GM21447 (cell line): Measurements from ENCODE around the gene ANKRD23.
A peak's percentile ranks its signal among the peaks of the same experiment; 100 is the strongest.
"Not testable (repeated sequence)": the region's sequence is repeated elsewhere in the genome, so short reads cannot be mapped to it uniquely, and the experiment has no call there.

Experiments used
- ATAC-seq: cut with Tn5 transposase; IDR thresholded peaks from one replicate; pipeline ENCODE4 v1.9.1; 2021; ENCODE audit not compliant: unreplicated experiment

Gene ANKRD23

DNA sequence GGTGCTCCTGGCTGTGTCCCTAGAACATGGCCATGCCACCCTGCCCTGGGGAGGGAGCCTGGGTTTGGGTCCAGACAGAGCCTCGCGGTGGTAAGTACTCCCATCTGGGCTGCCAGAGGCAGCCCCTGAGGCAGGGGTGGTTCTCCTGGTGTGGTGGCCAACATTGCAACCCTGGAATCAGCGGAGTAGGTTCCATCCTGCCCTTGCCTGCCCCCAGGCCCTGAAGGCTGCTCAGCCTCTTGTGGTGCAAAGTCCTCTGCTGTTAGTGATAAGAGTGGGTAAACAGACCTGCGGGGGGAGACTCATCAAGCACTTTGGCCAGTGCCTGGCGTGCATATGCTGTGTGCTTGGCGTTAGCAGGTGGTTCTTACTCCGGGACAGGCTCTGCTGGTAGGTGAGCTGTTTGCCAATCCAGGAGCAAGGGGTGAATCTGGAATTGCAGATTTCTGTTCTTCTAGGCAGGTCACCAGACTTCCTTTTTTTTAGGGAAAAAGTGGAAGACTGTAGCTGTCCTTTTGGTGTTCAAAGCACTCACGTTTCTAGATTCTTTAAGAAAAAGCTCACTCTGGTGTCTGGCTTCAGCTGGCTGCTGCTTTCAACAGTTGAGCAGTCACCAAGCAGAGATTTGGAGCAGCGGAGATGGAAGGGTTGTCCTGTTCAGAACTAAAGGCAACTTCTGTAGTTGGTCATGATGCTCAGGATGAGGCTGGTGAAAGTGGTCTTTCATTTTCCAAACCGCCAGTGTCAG is 24.5 kb downstream of the ANKRD23 start:
- ATAC-seq: no peak

DNA sequence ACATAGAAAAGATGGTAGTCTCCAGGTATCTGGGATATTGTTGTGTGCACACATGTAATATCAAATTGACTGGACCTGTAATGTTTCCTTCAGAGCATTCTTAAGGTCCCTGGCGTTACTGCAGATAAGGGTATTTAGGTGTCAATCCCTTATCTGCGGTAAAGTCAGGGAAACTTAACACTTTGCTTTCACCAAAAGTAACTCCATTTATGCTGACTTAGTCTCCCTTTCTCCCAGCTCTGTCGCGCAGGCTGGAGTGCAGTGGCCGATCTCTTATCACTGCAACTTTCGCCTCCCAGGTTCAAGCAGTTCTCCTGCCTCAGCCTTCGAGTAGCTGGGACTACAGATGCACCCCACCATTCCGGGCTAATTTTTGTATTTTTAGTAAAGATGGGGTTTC is 25.9 kb downstream of the ANKRD23 start:
- ATAC-seq: no peak

DNA sequence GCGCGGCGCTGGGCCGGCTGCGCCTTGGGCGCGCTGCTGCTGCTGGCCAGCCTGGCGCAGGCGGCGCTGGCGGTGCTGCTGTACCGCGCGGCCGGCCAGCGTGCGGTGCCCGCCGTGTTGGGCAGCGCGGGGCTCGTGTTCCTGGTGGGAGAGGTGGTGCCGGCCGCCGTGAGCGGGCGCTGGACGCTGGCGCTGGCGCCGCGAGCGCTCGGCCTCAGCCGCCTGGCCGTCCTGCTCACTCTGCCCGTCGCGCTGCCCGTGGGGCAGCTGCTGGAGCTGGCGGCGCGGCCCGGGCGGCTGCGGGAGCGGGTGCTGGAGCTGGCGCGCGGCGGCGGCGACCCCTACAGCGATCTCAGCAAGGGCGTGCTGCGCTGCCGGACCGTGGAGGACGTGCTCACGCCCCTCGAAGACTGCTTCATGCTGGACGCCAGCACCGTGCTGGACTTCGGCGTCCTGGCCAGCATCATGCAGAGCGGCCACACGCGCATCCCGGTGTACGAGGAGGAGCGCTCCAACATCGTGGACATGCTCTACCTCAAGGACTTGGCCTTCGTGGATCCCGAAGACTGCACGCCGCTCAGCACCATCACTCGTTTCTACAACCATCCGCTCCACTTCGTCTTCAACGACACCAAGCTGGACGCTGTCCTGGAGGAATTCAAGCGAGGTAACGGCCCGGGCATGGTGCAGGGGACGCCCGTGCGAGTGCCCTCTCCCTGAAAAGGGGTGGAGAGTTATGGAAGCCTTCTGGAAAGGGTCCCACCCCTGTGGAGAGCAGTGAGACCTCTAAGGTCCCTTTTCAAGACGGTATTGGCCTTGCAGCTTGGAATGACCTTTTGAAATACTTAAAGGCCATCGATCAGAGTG is 26.8 kb downstream of the ANKRD23 start:
- ATAC-seq: no peak

DNA sequence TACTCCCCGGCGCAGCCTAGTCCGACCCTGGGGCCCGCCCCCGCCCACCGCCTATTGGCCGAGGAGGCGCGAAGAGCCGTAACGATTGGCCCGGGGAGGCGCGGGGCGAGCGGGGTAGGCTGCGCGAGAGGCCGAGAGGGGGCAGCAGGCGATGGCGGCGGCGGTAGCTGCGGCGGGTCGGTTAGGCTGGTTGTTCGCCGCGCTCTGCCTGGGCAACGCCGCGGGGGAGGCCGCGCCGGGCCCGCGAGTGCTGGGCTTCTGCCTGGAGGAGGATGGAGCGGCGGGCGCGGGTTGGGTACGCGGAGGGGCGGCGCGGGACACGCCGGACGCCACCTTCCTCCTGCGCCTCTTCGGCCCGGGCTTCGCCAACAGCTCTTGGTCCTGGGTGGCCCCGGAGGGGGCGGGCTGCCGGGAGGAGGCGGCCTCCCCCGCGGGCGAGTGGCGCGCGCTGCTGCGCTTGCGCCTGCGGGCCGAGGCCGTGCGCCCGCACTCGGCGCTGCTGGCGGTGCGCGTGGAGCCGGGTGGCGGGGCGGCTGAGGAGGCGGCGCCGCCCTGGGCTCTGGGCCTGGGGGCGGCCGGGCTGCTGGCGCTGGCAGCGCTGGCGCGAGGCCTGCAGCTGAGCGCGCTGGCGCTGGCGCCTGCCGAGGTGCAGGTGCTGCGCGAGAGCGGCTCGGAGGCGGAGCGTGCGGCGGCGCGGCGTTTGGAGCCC is 27.5 kb downstream of the ANKRD23 start, which contains the start of gene CNNM3:
CNNM3 (plus strand) TSS at position 142 of the 709 bp plus-strand sequence; CDS start at position 152, 10 bp downstream.
- ATAC-seq: peak; percentile 87

DNA sequence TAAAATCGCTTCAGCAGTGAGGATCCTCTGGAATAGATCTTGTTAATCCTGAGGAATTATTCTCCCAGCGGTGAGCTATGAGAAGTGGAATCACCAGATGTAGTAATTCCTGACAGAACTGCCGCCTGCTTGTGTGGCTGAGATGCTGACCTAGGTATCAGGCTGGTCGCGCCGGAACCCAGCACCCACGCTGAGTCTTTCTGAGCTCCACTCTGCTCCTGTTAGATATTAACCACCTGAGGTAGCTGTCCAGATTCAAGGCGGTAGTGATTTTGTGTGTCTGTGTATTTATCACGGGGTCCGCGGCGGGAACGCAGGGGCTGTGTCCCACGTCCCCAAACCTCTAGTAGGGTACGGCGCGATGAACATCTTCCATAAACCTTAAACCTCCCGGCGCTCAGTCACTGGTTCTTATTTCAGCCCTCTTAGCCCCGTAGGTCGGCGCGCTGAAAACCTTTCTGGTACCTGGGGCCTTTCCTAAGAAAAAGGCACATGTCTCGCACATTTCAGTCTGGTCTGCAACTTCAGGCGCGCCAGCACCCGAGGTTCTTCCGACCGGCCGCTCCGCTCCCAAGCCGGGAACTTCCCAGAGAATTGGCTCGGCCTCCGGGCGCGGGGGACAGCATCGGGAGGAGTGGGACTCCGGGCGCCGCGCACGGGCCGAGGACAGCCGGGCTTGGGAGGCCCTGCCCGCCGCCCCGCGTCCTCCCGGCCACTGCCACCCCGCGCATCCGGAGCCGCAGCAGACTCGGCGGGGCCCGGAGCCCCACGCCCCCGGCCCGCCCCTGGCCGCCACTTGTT is 28.3 kb downstream of the ANKRD23 start:
- ATAC-seq: peak; percentile 24

DNA sequence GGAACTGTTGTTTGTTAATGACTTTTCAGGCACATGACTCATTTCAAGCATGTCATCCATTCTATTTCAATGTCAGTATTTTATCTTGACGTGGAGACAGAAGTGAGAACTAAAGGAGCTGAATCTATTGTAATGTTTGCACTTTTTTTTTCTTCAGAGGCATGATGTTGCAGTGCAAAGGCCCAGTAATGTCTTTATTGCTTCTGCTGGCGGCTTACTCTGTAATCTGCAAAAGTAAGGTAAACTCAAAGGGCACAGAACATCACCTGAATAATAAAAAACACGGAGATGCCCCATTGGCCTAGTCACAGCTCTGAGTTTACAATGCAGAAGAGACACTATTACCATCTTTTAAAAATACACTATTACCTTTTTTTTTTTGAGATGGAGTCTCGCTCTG is 30.2 kb downstream of the ANKRD23 start:
- no peak for ATAC-seq

DNA sequence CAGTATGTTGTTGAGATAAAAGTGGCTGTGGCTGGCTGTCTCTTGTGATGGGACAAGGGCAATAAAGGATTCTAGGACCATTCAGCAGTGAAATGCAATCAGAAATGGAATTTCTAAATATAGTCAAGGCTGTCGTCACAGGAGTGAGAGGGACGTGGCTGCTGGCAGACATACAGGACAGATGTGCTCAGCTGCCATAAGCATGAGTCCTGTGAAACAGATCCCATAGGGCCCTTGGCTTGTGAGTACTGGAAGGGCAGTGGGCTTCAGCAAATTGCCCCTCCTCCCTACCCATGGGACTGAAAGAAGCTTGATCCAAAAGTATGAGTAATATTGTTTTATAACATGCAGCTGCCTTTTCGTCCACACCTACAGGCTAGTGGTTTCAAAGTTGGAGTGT is 31.9 kb downstream of the ANKRD23 start:
- ATAC-seq: no peak

DNA sequence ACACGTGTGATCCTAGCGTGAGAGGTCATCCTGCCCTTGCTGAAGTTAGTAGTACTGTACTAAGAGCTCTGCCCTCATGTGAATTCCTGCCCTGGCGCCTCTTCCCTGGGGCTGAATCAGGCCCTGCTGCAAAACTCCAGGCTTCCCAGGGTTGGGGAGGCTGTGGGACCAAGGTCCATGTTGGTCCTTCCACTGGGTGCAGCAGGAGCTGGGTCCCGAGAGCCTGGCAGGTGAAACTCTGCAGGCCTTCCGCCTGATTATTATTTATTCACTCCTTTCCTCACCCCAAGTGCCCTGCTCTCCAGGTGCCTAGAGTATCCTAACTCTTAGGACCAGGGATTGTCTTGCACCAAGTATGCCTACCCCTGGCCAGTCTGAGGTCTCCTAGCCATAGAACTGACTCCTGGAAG is 33.0 kb downstream of the ANKRD23 start:
- ATAC-seq: no peak

DNA sequence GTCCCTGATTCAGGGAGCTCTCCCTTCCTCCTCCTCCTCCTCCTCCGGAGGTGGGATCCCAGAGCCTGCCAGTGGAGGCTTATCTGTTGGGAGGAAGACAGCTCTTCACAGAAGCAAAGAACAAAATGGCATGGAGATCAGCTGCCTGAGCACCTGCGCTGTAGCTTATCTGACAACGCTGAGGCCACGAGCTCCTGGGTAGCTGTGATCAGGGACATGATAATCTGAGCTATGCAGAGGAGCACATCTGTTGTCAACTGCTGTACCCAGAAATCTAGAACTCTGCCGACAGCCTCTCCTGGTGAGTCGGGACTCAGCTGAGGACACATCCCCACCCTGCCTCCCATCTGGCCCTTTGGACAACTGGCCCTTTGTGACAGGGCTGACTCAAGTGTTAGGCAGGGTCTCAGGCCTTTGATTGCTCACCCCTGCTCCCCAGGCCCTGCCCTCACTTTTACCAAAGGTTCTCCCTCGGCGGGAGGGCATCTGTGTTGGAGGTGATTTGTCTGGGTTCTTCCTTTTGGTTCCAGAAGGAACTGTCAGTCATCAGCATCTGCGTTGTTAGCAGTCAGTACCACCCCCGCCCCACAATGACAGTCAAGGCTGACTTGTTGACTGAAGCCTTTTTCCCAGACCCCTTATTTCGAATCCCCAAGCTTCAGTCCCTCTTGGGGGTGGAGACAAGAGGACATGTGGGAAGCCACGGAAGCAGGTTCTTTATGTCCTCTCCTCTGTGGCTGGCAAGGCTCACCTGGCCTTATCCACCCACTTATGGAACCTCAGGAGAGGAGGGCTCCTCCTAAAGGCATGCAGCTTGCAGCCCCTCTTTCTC is 33.7 kb downstream of the ANKRD23 start:
- ATAC-seq: no peak

DNA sequence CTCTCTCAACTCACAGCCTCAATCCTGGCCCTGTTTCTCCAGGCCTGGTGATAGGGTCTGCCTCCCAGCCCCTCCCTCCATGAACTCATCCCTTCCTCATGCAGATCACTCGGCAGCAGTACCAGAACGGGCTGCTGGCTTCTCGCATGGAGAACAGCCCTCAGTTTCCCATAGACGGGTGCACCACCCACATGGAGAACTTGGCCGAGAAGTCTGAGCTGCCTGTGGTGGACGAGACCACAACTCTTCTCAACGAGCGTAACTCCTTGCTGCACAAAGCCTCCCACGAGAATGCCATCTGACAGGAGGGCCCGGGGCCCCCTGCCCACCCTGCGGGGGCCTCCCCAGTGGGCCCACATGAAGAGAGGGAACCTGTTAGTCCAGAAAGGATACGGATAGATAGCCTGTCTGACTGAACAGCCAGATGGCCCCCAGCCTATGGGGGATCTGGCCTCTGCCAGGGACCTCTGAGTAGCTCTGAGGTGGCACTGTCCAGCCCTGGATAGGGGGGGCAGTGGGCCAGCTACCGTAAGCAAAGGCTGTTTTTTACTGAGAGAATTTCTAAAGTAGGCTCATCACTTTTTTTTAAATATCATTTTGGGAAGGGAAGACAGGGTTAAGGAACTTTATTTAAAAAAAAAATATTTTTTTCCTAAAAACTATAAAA is 34.5 kb downstream of the ANKRD23 start:
- no peak for ATAC-seq

DNA sequence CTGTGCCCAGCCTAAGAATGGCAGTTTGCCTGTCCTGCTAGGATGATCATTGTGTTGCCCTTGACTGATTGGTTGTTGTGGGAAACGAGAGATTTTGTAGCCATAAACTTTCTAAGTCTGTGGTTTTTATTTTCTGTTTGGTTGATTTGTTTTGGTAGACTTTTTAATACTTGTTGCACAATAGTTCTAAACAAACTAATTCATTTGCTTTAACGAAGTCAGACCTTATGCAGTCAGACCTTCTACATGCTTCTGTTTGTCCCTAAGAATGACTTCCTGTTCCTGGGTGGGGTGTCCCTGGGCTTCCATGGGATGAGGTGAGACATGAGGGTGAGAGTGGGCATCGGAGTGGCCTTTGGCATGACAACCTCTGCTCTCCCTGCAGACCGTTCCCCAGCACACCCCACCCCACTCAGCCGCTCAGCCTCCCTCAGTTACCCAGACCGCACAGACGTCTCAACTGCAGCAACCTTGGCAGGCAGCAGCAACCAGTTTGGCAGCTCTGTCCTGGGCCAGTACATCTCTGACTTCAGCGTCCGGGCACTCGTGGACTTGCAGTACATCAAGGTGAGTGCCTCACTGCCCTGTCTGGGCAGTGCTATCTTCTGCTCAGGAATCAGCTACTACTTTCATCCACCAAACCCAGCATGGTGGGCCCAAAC is 35.5 kb downstream of the ANKRD23 start:
- ATAC-seq: no peak

DNA sequence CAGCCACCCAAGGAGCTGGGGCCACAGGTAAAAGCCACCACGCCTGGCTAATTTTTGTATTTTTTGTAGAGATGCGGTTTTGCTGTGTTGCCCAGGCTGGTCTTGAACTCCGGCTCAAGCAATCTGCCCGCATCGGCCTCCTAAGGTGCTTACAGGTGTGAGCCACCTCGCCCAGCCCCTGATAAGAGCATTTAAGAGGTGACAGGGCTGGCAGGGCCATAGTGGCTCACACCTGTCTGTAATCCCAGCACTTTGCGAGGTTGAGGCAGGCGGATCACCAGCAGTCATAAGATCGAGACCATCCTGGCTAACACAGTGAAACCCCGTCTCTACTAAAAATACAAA is 36.7 kb downstream of the ANKRD23 start:
- ATAC-seq: no peak

DNA sequence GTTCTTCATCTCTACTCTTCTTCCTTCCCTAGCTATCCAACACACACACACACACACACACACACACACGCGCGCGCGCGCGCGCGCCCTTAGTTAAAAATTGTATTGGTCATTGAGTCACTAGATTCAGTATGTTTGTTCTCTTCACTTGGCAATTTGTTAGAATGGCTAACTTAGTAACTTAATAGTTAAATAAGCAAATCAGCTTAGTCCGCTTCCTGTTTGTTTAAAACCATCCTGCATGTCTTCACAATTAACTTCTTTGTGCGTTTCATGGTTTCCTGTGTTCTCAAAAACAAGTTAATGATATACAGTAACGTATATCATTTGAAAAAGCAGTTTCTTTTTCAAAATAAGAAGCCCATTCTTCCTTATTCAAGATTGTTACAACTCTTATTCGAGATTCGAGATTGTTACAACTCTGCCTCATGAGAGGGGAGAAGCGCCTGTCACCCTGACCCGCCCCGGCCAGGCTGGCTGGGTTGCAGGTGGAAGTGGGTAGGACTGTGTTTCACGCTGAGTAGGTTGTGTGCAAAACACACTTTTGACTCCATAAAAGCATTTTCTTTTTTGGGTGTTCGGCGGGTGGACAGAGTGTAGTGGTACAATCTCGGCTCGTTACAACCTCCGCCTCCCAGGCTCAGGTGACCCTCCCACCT is 37.2 kb downstream of the ANKRD23 start:
- peak; percentile 62 for ATAC-seq

DNA sequence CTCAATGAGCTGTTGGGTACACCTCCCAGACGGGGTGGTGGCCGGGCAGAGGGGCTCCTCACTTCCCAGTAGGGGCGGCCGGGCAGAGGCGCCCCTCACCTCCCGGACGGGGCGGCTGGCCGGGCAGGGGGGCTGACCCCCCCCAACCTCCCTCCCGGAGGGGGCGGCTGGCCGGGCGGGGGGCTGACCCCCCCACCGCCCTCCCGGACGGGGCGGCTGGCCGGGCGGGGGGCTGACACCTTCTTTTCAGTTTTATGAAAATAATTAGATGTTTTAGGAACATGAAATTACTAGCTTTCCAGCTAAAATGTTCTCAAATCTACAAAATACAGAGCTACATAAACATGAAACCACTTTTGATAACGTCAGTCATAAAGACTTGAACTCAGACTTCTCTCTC is 37.9 kb downstream of the ANKRD23 start:
- ATAC-seq: not testable (repeated sequence)

DNA sequence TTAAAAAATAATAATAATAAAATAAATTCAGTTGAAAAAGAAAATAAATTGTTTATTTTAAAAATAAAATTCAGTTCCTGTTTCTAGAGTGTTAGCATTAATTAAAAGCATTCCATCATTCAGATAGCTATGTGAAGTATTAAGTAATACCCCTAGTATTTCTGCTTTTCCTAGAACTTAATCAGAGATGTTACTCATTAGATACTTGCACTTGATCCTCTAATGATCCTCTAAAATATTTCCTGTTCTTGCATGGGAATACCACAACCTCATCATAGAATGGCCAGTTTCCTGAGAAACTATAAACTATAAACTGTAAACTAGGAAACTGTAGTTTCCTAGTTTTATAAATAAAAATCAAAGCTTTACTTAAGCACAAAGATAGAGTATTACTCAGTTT is 38.8 kb downstream of the ANKRD23 start:
- no peak for ATAC-seq

DNA sequence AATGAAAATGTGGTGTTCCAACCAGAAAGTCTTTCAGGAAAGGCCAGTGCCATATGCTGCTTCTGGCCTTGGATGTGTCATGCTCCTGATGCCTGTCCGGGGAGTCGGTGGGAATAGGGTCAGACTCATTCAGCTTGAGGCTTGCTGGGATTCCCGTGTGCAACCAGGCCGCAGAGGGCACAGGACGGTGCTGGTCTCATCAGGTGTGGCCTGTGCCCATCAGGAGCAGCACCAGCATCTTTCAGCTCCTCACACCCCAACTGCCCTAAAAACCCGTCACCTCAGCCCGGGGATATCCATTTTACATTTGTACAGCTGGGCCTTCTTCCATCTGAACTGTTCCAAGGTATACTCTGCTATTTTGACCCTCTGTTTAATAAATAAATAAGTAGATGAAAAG is 41.1 kb downstream of the ANKRD23 start:
- no peak for ATAC-seq

DNA sequence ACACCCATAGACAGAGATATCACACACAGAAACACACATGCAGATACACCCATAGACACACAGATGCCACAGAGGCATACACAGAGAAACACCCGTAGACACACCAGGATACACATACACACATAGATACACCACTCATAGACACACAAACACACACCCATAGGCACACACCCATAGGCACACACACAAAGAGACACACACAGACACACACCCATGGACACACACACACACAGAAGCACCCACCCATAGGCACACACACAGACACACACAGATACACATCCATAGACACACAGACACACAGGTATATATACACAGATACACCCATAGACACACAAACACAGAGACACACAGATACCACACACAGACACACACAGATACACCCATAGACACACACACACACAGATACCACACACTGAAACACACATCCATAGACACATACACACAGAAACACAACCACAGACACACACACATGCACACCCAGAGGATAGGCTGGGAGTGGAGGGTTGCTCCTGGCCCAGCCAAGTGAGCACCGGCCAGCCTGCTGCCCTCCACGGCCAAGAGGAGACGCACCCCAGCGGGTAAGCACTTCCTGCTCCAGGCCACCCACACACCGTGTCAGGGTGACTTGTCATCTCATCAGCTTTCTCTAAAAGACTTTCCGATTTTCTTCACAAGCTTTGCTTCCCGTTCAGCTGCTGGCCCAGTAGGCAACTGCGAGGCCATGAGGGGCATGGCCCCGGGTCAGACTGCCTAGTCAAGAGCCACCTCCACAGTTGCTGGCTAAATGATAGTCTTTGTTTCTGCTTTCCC is 41.8 kb downstream of the ANKRD23 start:
- peak; percentile 45 for ATAC-seq
